ENCODE data around the gene ESR2. TPM values are rescaled to one million over a fixed set of nuclear protein-coding genes. Genes with fewer than 3 reads are reported as not detected.

The ESR2 gene
- total and polyA plus RNA-seq, 2 of the 8 experiments (the other 6 are each of a cell fraction or from before 2014, with no cell fraction given): 0.19 to 0.23 TPM

- no peak overlapping the region for H4K8ac ChIP-seq (ENCODE audit: extremely low read depth, insufficient read depth, low read length)
- TF ChIP-seq CEBPB (IDR thresholded peaks at IDR 0.05; ENCODE audit: low read depth, low read length) (no peak), TEAD4 (IDR thresholded peaks at IDR 0.05; ENCODE audit: low read depth, low read length) (0 out of 2 replicates have a peak, but pooled peaks have one; percentile 50), E2F6 (IDR thresholded peaks at IDR 0.05) (peak; percentile 37; the same call in 1 of the 2 replicates), HDAC2 (IDR thresholded peaks at IDR 0.05; ENCODE audit: borderline replicate concordance in 1 of 2, low read depth in 2 of 2, low read length in 2 of 2) (no peak), SP2 (IDR thresholded peaks at IDR 0.05; ENCODE audit: low read length) (no peak), JUND (IDR thresholded peaks at IDR 0.05; ENCODE audit: low read length) (no peak)
- no peak overlapping the region for H4K5ac ChIP-seq (ENCODE audit: insufficient read length, low read depth, low read length)
- H3K23me2 ChIP-seq (ENCODE audit: low read depth, low read length): peaks cover 14% of the 10 kb centered on the region
- H3K79me2 ChIP-seq (ENCODE audit: control insufficient read depth in 1 of 2, insufficient read depth in 2 of 2, low read length in 2 of 2): peaks cover 0 to 8% of the 10 kb centered on the region in 2 experiments; a peak in 2 of 4 replicates
- DNase-seq (ENCODE audit: low read depth in 1 of 2, low spot score in 2 of 2): no peak
- no peak overlapping the region for H3K18ac ChIP-seq (ENCODE audit: extremely low read depth, low read length)
- H3K36me3 ChIP-seq (ENCODE audit: control insufficient read depth in 2 of 4, insufficient read depth in 4 of 4, low read length in 3 of 4): no peaks in the 10 kb centered on the region
- CTCF ChIA-PET (ENCODE audit: partially characterized antibody): interaction anchor here (1.1 to 9.4 kb wide), 4 partner anchors 12 to 88 kb away, joined by 3 to 56 read pairs (median 4); no protein-coding TSS in a partner anchor
- H2AK5ac ChIP-seq (ENCODE audit: low read depth, low read length): no peak overlapping the region
- no peak overlapping the region for H3K56ac ChIP-seq (replicated peaks; ENCODE audit: insufficient read length, low read depth, low read length)
- POLR2A ChIA-PET (ENCODE audit: partially characterized antibody): interaction anchor here (1.5 to 5.7 kb wide), 6 partner anchors 10 to 199 kb away, joined by 3 to 30 read pairs (median 8); partner anchors contain the start of genes HSPA2, MTHFD1 and ZBTB1
- H2BK120ac ChIP-seq (replicated peaks; ENCODE audit: low read depth, low read length): no peak overlapping the region
- no peak overlapping the region for H2BK20ac ChIP-seq (ENCODE audit: low read length)
- no peak overlapping the region for H3K9ac ChIP-seq (replicated peaks in 1 of 4; ENCODE audit: extremely low read depth in 1 of 4, low read depth in 3 of 4, low read length in 3 of 4)
- no peak overlapping the region for H3K4ac ChIP-seq (replicated peaks; ENCODE audit: insufficient read length, low read depth, low read length)
- H3K14ac ChIP-seq (ENCODE audit: insufficient read length): no peak overlapping the region
- FAIRE-seq: no peak
- H4K20me1 ChIP-seq (replicated peaks in 1 of 2; ENCODE audit: control insufficient read depth in 1 of 2, insufficient read depth in 2 of 2, low read length in 2 of 2): no peaks in the 10 kb centered on the region
- no peak overlapping the region for H3K4me2 ChIP-seq (ENCODE audit: insufficient read depth in 1 of 2, low read depth in 2 of 2, low read length in 2 of 2)
- no peak overlapping the region for H3K4me3 ChIP-seq (ENCODE audit: extremely low read depth in 1 of 4, insufficient read depth in 2 of 4, low read depth in 3 of 4, low read length in 4 of 4)
- H3K9me3 ChIP-seq (ENCODE audit: insufficient read depth in 2 of 2, low read depth in 1 of 2, low read length in 1 of 2): no peaks in the 10 kb centered on the region
- H3K27ac ChIP-seq (ENCODE audit: low read depth, low read length): no peak overlapping the region
- WGBS, 2 experiments (ENCODE audit: extremely low coverage in 1 of 2, insufficient coverage in 1 of 2, insufficient read length in 1 of 2, insufficient replicate concordance in 2 of 2, low coverage in 1 of 2, low lambda C conversion rate in 2 of 2, missing lambda C conversion rate in 1 of 2): 63% methylated on average over 8 of the region's 8 CpGs; no CpG with 5 or more reads in 1 of the 2 experiments
- H3K79me1 ChIP-seq (ENCODE audit: low read depth, low read length): no peaks in the 10 kb centered on the region
- H3K4me1 ChIP-seq (replicated peaks in 1 of 4; ENCODE audit: control insufficient read depth in 3 of 4, insufficient read depth in 4 of 4, low read length in 3 of 4): peaks cover 6 to 14% (median 9%) of the 10 kb centered on the region in 4 experiments; a peak in 6 of 7 replicates
- H2BK5ac ChIP-seq (ENCODE audit: low read depth, low read length): peak overlapping the region; percentile 71; the same call in 1 of the 2 replicates
- peak overlapping the region; percentile 50; the same call in 1 of the 2 replicates for H2BK15ac ChIP-seq (ENCODE audit: low read length)
- H3K23ac ChIP-seq (ENCODE audit: insufficient read length): no peak overlapping the region
- H4K91ac ChIP-seq (replicated peaks; ENCODE audit: insufficient read length, low read length): no peak overlapping the region
- peak overlapping the region; percentile 47; the same call in 1 of the 2 replicates for H2AFZ ChIP-seq (ENCODE audit: low read length)
- no peaks in the 10 kb centered on the region for H3K27me3 ChIP-seq (replicated peaks in 1 of 4; ENCODE audit: control insufficient read depth in 3 of 4, extremely low read depth in 1 of 4, insufficient read depth in 3 of 4, low read length in 3 of 4)
- H2BK12ac ChIP-seq (ENCODE audit: low read depth, low read length): no peak overlapping the region
These were observed 46.5 kb upstream of the ESR2 start for GRCh38 chr14:64340560-64341196.
